Thoracic aorta (tissue), 2 donors: ENCODE data around the gene WBP2. TPM values are rescaled to one million over a fixed set of nuclear protein-coding genes. Genes with fewer than 3 reads are reported as not detected.

ENCODE experiments used
- ATAC-seq: fragments of 150-250 bp; one replicate; pipeline ENCODE4 v1.8.0; 2017; ENCODE audit warnings: low read depth; ENCODE audit not compliant: insufficient number of reproducible peaks, low FRiP score
- DNase-seq: peaks from one replicate; pipeline ENCODE4 v3.0.0-alpha.2; 2020; ENCODE audit warnings: low spot score
- H3K27ac ChIP-seq, 2 donors: fragments of 200-600 bp; sonication (generic); 1 replicate in 1 of 2; 2 replicates in 1 of 2; pipeline ENCODE4 v1.5.1; 2016; ENCODE audit warnings: mild to moderate bottlenecking in 2 of 2, moderate library complexity in 2 of 2
- H3K27me3 ChIP-seq: fragments of 200-600 bp; sonication (generic); replicated peaks from 2 replicates; pipeline ENCODE4 v1.6.0; 2016; ENCODE audit warnings: mild to moderate bottlenecking; ENCODE audit not compliant: insufficient read depth
- H3K36me3 ChIP-seq: fragments of 200-600 bp; sonication (generic); one replicate; pipeline ENCODE4 v1.5.1; 2016
- H3K4me1 ChIP-seq, 2 donors: fragments of 200-600 bp; sonication (generic); 1 replicate in 1 of 2; 2 replicates in 1 of 2; pipeline versions ENCODE4 v1.5.1 to v1.6.0; 2016; ENCODE audit warnings: low read depth in 2 of 2, mild to moderate bottlenecking in 1 of 2; ENCODE audit not compliant: control insufficient read depth in 1 of 2
- H3K4me3 ChIP-seq: fragments of 200-600 bp; sonication (generic); 2 replicates; pipeline ENCODE4 v1.5.1; 2016; ENCODE audit warnings: mild to moderate bottlenecking
- H3K9me3 ChIP-seq: fragments of 200-600 bp; sonication (generic); 2 replicates; pipeline ENCODE4 v1.5.1; 2016
- CTCF ChIP-seq: fragments of 200-600 bp; sonication (generic); IDR thresholded peaks from one replicate; pipeline ENCODE4 v1.5.1; 2019; ENCODE audit warnings: antibody characterized with exemption
- total RNA-seq, 2 donors: library from RNA; depleted of rRNA; stranded (reverse); fragments of >200 nt; gene quantifications; one replicate each; pipeline versions ENCODE4 v1.1.0 to v1.2.3, GENCODE V29; 2016

The WBP2 gene
- total RNA-seq, 2 donors from 2014 or later, result 55.8 to 83.1 TPM

- H3K9me3 ChIP-seq, result no peaks in the 10 kb centered on the region
- peaks cover 9 to 13% of the 10 kb centered on the region in 2 donors for H3K4me1 ChIP-seq
- H3K36me3 ChIP-seq, result peaks cover 47% of the 10 kb centered on the region
- no peak overlapping the region for H3K4me3 ChIP-seq
- DNase-seq (no peak), ATAC-seq (peak; percentile 47)
- no peak for TF ChIP-seq CTCF
- no peaks in the 10 kb centered on the region for H3K27me3 ChIP-seq
- H3K27ac ChIP-seq, result no peak overlapping the region
These were observed 44.9 kb downstream of the WBP2 start for GRCh38 chr17:75810216-75810615.

GRCh38 chr17:75809631-75810111 lies 45.5 kb downstream of the WBP2 start:
- H3K27ac ChIP-seq, result peak overlapping the region in 1 of 2 donors; percentile 15
- DNase-seq, result no peak

GRCh38 chr17:75808905-75809621 lies 46.1 kb downstream of the WBP2 start:
- no peaks in the 10 kb centered on the region for H3K9me3 ChIP-seq
- peaks cover 38% of the 10 kb centered on the region for H3K36me3 ChIP-seq
- DNase-seq (no peak), ATAC-seq (peak; percentile 7)
- H3K4me1 ChIP-seq, result peaks cover 9 to 13% of the 10 kb centered on the region in 2 donors
- TF ChIP-seq CTCF, result no peak
- no peak overlapping the region for H3K4me3 ChIP-seq
- peak overlapping the region in 1 of 2 donors; percentile 70 for H3K27ac ChIP-seq
- no peaks in the 10 kb centered on the region for H3K27me3 ChIP-seq

More at GRCh38 chr17:75809631-75810111, 45.5 kb downstream of the WBP2 start:
- Histone ChIP-seq H3K27me3 (no peaks in the 10 kb centered on the region), H3K9me3 (no peaks in the 10 kb centered on the region), H3K4me3 (no peak overlapping the region), H3K36me3 (peaks cover 44% of the 10 kb centered on the region), H3K4me1 (peaks cover 9 to 13% of the 10 kb centered on the region in 2 donors)
- ATAC-seq, result no peak
- TF ChIP-seq CTCF, result no peak

- ATAC-seq, result no peak
- H3K4me3 ChIP-seq, result no peak overlapping the region
- no peaks in the 10 kb centered on the region for H3K9me3 ChIP-seq
- H3K36me3 ChIP-seq, result peaks cover 32% of the 10 kb centered on the region
- H3K27me3 ChIP-seq, result no peaks in the 10 kb centered on the region
- peak overlapping the region in 1 of 2 donors; percentile 70 for H3K27ac ChIP-seq
- DNase-seq, result no peak
- TF ChIP-seq CTCF, result no peak
- peaks cover 9 to 13% of the 10 kb centered on the region in 2 donors for H3K4me1 ChIP-seq
These were observed 46.6 kb downstream of the WBP2 start for GRCh38 chr17:75808549-75808904.

GRCh38 chr17:75807861-75808260 lies 47.3 kb downstream of the WBP2 start:
- ATAC-seq (no peak), DNase-seq (no peak)
- H3K4me1 ChIP-seq, result peaks cover 9 to 13% of the 10 kb centered on the region in 2 donors
- no peaks in the 10 kb centered on the region for H3K9me3 ChIP-seq
- no peak for TF ChIP-seq CTCF
- H3K27me3 ChIP-seq, result no peaks in the 10 kb centered on the region
- H3K27ac ChIP-seq, result peak overlapping the region in 1 of 2 donors; percentile 70
- peaks cover 27% of the 10 kb centered on the region for H3K36me3 ChIP-seq
- H3K4me3 ChIP-seq, result no peak overlapping the region
